Stimulated activated CD4-positive, alpha-beta T cell treated with anti-CD3 and anti-CD28 coated beads, Interleukin-4, amount 100 ng/mL, for 1 hour (primary cell): Measurements from ENCODE around the gene SLC25A42.
"Not testable (repeated sequence)": the region's sequence is repeated elsewhere in the genome, so short reads cannot be mapped to it uniquely, and the experiment has no call there.

ENCODE experiments used
- DNase-seq: peaks from one replicate; pipeline ENCODE4 v3.0.0-alpha.2; 2020

SLC25A42 gene

DNA sequence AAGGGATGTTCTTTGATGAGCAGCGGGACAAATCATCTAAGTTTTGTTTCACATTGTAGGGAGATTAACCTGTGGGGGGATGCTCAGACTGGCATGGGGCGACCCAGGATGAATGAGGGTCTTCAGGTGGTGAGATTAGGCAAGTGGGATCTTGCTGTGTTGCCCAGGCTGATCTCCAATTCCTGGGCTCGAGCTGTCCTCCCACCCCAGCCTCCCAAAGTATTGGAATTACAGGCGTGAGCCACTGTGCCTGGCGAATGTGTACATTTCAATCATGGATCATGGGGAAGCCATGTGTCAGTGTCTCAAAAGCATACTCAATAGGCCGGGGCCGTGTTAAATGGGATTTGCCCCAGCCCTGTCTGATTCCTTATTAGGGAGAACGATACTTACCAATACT lies 8.1 kb downstream of the SLC25A42 start:
- DNase-seq: no peak

DNA sequence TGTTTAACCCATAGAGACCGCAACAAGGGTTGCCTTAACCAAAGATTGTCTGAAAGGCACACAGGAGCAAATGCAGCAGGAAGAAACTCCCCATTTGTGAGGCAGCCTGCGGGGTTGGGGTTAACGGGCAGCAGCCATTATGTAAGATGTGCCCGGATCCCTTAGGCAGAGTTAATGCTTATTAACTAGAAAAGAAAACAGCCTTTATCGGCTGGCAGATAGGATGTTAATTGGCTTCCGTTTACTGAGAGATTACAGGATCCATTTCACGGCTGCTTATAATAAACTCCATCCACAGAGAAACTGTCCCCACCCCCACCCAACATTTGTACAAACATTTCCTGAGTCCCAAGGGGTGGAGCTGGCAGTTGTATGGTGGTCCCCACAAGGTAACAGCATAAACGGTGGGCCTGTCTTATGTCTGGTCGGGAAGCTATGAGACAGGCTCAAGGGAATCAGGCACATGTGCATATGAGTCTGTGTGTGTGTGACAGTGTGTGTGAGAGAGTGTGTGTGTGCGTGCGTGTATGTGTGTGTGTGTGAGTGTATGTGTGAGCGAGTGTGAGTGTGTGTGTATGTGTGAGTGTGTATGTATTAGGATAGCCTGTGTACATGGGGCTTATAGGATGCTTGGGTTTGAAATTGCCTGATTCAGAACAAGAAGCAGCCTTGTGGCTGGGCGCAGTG lies 10.5 kb downstream of the SLC25A42 start:
- no peak for DNase-seq

DNA sequence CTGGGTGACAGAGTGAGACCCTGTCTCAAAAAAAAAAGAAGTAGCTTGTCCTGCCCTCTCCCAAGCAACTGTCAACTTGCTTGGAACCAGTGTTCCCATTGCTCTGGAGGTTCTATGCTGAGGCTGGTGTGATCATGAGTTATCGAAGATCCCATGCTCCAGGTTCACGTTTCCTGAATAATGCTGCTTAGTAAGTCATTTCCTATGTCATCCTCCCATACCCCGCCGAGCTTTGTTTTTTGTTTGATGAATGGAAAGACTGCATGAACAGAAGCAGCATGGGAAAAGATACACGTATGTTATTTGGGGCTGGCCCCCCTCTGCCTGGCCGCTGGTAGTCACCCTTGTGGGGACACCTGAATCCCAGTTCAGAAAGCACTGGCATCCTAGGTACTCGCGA lies 11.3 kb downstream of the SLC25A42 start:
- DNase-seq: no peak

DNA sequence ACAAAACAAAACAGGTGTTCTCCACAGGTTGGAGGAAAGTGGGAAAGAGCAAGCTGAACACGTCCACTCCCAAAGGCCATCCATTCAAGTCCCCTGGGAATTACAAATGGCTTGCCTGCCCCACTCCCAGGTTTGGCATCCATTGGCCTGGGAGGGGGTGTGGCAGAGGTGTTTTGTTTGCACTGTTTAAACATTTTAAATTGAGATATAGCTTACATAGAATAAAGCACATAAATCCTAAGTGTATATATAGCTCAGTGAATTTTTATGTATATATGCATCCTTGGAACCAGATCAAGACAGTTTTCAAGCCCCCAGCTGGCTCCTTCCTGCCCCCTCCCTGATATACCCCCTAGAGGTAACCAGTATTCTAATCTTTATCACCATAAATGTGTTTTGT lies 12.7 kb downstream of the SLC25A42 start:
- DNase-seq: no peak

DNA sequence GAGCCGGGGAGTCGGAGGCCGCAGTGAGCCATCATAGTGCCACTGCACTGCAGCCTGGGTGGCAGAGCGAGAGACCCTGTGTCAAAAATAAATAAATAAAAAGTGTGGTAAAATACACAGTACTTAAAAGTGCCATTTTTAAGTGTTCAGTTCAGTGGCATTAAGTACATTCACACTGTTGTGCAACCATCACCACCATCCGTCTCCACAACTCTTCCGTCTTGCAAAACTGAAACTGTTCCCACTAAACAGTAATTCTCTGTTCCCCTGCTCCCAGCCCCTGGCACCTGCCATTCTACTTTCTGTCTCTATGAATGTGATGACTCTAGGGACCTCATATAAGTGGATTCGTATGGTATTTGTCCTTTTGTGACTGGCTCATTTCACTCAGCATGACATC lies 13.3 kb downstream of the SLC25A42 start:
- no peak for DNase-seq

DNA sequence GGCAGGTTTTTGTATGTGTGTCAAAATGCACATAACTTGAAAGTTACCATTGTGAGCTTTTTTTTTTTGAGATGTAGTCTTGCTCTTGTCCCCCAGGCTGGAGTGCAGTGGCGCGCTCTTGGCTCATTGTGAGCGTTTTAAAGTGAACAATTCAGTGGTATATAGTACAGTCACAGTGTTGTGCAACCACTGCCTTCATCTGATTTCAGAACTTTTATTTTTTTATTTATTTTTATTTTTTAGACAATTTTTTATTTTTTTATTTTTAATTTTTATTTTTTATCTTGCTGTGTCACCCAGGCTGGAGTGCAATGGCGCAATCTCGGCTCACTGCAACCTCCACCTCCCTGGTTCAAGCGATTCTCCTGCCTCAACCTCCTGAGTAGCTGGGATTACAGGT lies 15.0 kb downstream of the SLC25A42 start:
- no peak for DNase-seq

- DNase-seq: no peak
These were observed 15.8 kb downstream of the SLC25A42 start for GRCh38 chr19:19079571-19079970.

GRCh38 chr19:19081642-19082151 lies 17.9 kb downstream of the SLC25A42 start:
- no peak for DNase-seq

DNA sequence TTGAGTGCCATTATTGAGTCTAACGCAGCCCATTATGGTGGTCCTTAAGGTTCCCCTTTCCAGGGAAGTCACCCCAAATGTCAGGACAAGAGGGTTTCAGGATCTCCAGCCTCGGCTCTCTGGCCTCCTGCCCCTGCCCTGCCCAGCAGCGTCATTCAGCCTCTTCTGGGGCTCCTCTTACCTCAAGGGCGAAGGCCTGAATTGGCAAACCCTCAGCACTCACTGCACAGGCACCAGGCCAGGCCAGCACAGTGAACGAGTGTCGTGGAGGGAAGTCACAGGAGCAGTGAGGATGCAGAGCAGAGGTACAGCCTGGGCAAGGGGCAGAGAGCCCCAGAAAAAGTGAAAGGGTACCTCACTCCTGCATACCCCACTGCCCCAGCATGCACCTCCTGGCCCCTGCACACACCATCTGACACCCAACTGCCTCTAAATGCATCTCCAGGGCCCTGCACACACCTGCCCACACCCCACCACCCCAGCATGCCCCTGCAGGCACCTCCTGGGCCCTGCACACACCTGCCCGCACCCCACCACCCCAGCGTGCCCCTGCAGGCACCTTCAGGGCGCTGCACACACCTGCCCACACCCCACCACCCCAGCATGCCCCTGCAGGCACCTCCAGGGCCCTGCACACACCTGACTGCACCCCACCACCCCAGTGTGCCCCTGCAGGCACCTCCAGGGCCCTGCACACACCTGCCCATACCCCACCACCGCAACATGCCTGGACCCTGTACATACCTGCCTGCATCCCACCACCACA lies 19.8 kb downstream of the SLC25A42 start:
- no peak for DNase-seq

DNA sequence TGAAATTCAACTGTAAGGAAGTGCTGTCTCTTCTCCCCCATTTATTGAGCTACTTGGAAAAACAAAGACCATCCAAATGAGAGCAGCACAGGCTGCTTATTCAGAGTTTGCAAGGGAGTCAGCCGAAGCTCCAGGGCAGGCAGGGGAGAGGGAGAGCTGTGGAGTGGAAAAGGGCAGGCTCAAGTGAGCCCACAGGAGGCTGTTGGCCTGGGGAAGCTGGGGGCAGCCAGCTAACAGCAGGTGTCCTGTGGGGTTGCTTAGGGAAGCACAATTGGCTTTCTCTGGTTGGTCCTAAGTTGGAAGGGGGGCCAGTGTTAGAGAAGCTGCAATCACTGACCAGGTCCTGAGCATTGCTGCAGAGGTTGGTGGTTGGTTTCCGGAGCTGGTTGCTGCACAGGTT lies 23.9 kb downstream of the SLC25A42 start:
- DNase-seq: no peak

DNA sequence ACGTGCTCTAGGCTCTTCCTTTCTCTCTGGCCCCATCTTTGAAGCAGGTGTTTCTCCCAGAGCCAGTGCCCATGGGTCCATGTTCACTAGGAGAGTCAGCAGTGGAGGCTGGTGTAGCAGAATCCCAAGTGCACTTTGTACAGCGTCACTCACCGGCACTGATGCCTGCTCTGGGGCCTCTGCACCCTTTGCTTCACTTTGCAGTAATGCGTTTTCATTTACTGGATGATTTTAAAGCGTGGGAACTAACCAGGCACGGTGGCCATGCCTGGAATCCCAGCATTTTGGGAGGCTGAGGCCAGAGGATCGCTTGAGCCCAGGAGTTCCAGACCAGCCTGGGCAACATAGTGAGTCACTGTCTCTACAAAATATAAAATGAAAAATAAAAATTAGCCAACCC lies 30.7 kb downstream of the SLC25A42 start:
- no peak for DNase-seq

- DNase-seq: no peak
These were observed 31.9 kb downstream of the SLC25A42 start for GRCh38 chr19:19095691-19096090.

GRCh38 chr19:19096641-19097627 lies 33.1 kb downstream of the SLC25A42 start:
- no peak for DNase-seq

GRCh38 chr19:19098084-19098702 lies 34.4 kb downstream of the SLC25A42 start:
- no peak for DNase-seq

GRCh38 chr19:19098703-19099632 lies 35.2 kb downstream of the SLC25A42 start:
- no peak for DNase-seq

- no peak for DNase-seq
These were observed 37.7 kb downstream of the SLC25A42 start for GRCh38 chr19:19101540-19101939.

DNA sequence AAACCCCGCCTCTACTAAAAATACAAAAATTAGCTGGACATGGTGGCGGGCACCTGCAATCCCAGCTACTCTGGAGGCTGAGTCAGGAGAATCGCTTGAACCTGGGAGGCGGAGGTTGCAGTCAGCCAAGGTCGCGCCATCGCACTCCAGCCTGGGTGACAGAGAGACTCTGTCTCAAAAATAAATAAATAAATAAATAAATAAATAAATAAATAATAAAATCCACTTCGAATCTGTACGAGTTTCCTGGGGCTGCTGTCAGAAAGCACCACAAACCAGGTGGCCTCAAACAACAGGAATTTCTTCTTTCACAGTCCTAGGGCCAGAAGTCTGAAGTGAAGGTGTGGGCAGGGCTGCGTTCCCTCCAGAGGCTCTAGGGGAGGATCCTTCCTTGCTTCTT lies 38.8 kb downstream of the SLC25A42 start:
- not testable (repeated sequence) for DNase-seq

DNA sequence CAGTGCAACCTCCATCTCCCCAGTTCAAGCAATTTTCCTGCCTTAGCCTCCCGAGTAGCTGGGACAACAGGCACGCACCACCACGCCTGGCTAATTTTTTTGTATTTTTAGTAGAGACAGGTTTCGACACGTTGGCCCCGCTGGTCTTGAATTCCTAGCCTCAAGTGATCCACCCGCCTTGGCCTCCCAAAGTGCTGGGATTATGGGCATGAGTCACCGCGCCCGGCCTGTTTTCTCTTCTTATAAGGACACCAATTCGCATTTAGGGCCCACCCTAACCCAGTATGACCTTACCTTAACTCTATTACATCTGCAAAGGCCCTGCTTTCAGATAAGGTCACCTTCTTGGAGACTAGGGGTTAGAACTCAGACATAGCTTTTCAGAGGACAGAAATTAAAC lies 39.4 kb downstream of the SLC25A42 start:
- DNase-seq: no peak

GRCh38 chr19:19105365-19106055 lies 41.7 kb downstream of the SLC25A42 start:
- DNase-seq: no peak

DNA sequence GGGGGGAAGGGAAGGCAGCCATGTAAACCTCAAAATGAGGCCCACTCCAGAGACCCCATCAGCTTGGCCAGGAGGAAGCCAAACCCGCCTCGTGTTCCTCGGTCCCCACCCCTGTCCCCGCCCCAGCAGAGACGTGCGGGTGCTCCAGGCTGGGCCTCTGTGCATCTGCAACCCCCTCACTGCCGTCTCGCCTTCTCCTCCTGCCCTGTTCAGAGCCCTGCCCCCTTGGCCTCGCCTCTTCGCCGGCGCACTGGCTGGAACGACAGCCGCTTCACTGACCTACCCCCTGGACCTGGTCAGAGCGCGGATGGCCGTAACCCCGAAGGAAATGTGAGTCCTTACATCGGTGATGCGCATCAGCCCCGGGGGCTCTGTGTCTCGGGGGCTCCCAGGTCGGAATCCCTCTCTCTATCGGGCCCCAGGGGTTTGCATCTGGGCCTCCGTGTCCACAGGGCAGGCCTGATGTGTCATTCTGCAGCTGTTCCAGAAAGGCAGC lies 42.3 kb downstream of the SLC25A42 start:
- no peak for DNase-seq

GRCh38 chr19:19106938-19107337 lies 43.1 kb downstream of the SLC25A42 start:
- DNase-seq: not testable (repeated sequence)
